Endothelial cell (in vitro differentiated cells): Measurements from ENCODE around the gene MUC13. TPM values are rescaled to one million over a fixed set of nuclear protein-coding genes. Genes with fewer than 3 reads are reported as not detected.

ENCODE experiments used
- DNase-seq: peaks from one replicate; pipeline ENCODE4 v3.0.0; 2021; ENCODE audit warnings: low spot score
- H3K27ac Mint-ChIP-seq: one replicate; pipeline ENCODE4 v1.8.0; 2021; ENCODE audit warnings: mixed read lengths, inconsistent platforms; ENCODE audit not compliant: unreplicated experiment
- H3K27me3 Mint-ChIP-seq: one replicate; pipeline ENCODE4 v1.8.0; 2021; ENCODE audit warnings: mild to moderate bottlenecking, moderate library complexity, mixed read lengths, inconsistent platforms; ENCODE audit not compliant: unreplicated experiment
- H3K36me3 Mint-ChIP-seq: one replicate; pipeline ENCODE4 v1.8.0; 2021; ENCODE audit warnings: mild to moderate bottlenecking, low read depth, mixed read lengths, inconsistent platforms; ENCODE audit not compliant: unreplicated experiment
- H3K4me1 Mint-ChIP-seq: one replicate; pipeline ENCODE4 v1.8.0; 2021; ENCODE audit warnings: mild to moderate bottlenecking, mixed read lengths, inconsistent platforms; ENCODE audit not compliant: unreplicated experiment
- H3K4me3 Mint-ChIP-seq: one replicate; pipeline ENCODE4 v1.8.0; 2021; ENCODE audit warnings: mild to moderate bottlenecking, mixed read lengths, inconsistent platforms; ENCODE audit not compliant: unreplicated experiment
- H3K9me3 Mint-ChIP-seq: one replicate; pipeline ENCODE4 v1.8.0; 2021; ENCODE audit warnings: mixed read lengths, inconsistent platforms; ENCODE audit not compliant: unreplicated experiment
- CTCF ChIP-seq: fragments of 200-600 bp; sonication (generic); IDR thresholded peaks from one replicate; pipeline ENCODE4 v1.5.0; 2021; ENCODE audit warnings: antibody characterized with exemption; ENCODE audit not compliant: unreplicated experiment
- total RNA-seq: library from RNA; stranded (reverse); fragmentation: NEBNext Ultra II Directional; extraction: Animal tissue kit (Norgen Biotek cat#: 25700); gene quantifications from one replicate; pipeline ENCODE4 v1.2.1, GENCODE V29; 2021; ENCODE audit not compliant: unreplicated experiment

MUC13 gene
- total RNA-seq, 1 donor from 2014 or later: not detected

- H3K36me3 Mint-ChIP-seq: no peaks in the 10 kb centered on the region
- no peak for TF ChIP-seq CTCF
Measured at GRCh38 chr3:124951511-124952281, 17.1 kb upstream of the MUC13 start.

DNA sequence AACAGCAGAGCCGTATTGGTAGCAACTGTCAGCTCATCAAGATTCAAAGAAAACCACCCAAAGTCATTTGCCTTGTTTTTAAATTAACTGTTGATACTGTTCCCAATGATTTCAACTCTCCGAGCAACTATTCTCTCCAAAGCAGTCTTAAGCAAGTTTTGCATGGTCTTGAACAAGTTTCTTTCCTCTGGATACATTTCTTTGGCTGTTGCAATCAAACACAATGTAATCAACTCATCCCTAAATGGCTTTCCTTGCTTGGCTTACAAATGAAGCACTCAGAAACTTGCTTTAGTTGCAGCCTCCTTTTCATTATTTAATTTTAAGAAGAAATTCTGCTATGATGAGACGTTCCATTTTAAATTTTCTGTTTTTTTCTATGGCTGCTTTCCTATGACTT, 15.5 kb upstream of the MUC13 start:
- H3K36me3 Mint-ChIP-seq: no peaks in the 10 kb centered on the region
- no peak for TF ChIP-seq CTCF
- no peak overlapping the region for H3K27ac Mint-ChIP-seq
- no peak for DNase-seq
- no peaks in the 10 kb centered on the region for H3K9me3 Mint-ChIP-seq
- no peaks in the 10 kb centered on the region for H3K27me3 Mint-ChIP-seq
- no peaks in the 10 kb centered on the region for H3K4me1 Mint-ChIP-seq
- H3K4me3 Mint-ChIP-seq: no peak overlapping the region

More at GRCh38 chr3:124951511-124952281, 17.1 kb upstream of the MUC13 start:
- H3K27ac Mint-ChIP-seq: no peak overlapping the region
- H3K4me1 Mint-ChIP-seq: no peaks in the 10 kb centered on the region
- no peaks in the 10 kb centered on the region for H3K9me3 Mint-ChIP-seq
- H3K4me3 Mint-ChIP-seq: no peak overlapping the region
- no peaks in the 10 kb centered on the region for H3K27me3 Mint-ChIP-seq
- DNase-seq: no peak

- no peak for TF ChIP-seq CTCF
- H3K4me1 Mint-ChIP-seq: peaks cover 4% of the 10 kb centered on the region
- H3K27ac Mint-ChIP-seq: no peak overlapping the region
- no peak overlapping the region for H3K4me3 Mint-ChIP-seq
- H3K9me3 Mint-ChIP-seq: no peaks in the 10 kb centered on the region
- H3K36me3 Mint-ChIP-seq: no peaks in the 10 kb centered on the region
- no peaks in the 10 kb centered on the region for H3K27me3 Mint-ChIP-seq
- no peak for DNase-seq
Measured at GRCh38 chr3:124942613-124943012, 8.1 kb upstream of the MUC13 start.

DNA sequence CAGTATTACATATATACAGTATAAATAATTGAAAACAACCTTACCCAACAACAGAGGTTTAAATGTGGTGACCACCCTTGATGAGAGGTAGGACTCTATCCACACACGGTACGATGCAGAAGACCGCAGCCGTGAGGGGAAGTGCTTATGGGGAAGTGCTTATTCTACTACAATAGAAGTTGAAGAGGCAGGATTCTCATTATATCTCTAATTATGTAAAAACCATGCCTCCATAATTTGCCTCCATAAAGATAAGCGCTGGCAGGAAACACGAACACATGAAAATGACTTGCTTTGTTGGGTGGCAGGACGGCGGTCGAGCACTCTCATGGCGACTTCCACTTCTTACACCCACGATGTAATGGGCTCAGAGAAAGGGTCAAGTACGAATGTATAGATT, 7.2 kb upstream of the MUC13 start:
- peaks cover 6% of the 10 kb centered on the region for H3K4me1 Mint-ChIP-seq
- no peak overlapping the region for H3K27ac Mint-ChIP-seq
- no peak overlapping the region for H3K4me3 Mint-ChIP-seq
- no peaks in the 10 kb centered on the region for H3K27me3 Mint-ChIP-seq
- TF ChIP-seq CTCF: no peak
- no peaks in the 10 kb centered on the region for H3K9me3 Mint-ChIP-seq
- no peaks in the 10 kb centered on the region for H3K36me3 Mint-ChIP-seq
- no peak for DNase-seq

DNA sequence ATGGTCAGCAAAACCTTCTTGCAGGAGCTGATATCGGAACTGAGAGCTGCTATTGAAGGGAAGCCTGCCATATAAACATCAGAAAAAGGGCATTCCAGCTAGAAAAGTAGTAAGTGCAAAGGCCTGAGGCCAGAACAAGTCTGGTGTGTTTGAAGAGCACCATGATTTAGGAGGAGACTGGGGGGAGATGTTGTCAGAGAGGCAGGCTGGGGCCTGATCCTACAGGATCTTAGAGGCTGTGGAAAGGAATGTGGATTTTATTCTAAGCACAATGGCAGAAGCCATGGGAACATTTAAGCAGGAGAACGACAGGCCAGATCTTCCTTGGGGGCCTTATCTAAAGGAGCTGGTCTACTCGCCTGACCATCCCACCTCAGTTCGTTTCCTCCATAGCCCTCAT, 5.1 kb upstream of the MUC13 start:
- Mint-ChIP-seq H3K27me3 (no peaks in the 10 kb centered on the region), H3K4me3 (no peak overlapping the region), H3K4me1 (peaks cover 6% of the 10 kb centered on the region), H3K9me3 (no peaks in the 10 kb centered on the region), H3K27ac (no peak overlapping the region), H3K36me3 (no peaks in the 10 kb centered on the region)
- no peak for DNase-seq
- TF ChIP-seq CTCF: no peak
